Ectodermal cell (in vitro differentiated cells): ENCODE measurements around the gene ZNF559. TPM values are rescaled to one million over a fixed set of nuclear protein-coding genes. Genes with fewer than 3 reads are reported as not detected.
"Not testable (repeated sequence)": the region's sequence is repeated elsewhere in the genome, so short reads cannot be mapped to it uniquely, and the experiment has no call there.

Experiments
- H3K27ac ChIP-seq: 2 replicates; pipeline ENCODE4 v1.7.0; 2013; ENCODE audit warnings: mild to moderate bottlenecking, low read depth, low read length; ENCODE audit not compliant: insufficient read depth, poor library complexity, severe bottlenecking
- H3K27me3 ChIP-seq: 2 replicates; pipeline ENCODE4 v1.7.0; 2013; ENCODE audit warnings: mild to moderate bottlenecking, low read length; ENCODE audit not compliant: insufficient read depth, control insufficient read depth, poor library complexity, severe bottlenecking
- H3K36me3 ChIP-seq: one replicate; pipeline ENCODE4 v1.7.0; 2013; ENCODE audit warnings: low read length; ENCODE audit not compliant: control insufficient read depth, insufficient read depth
- H3K4me1 ChIP-seq: one replicate; pipeline ENCODE4 v1.7.0; 2013; ENCODE audit warnings: low read length; ENCODE audit not compliant: control insufficient read depth, insufficient read depth
- H3K4me3 ChIP-seq: 2 replicates; pipeline ENCODE4 v1.7.0; 2013; ENCODE audit warnings: low read depth, low read length, control low read depth; ENCODE audit not compliant: insufficient read depth
- H3K9me3 ChIP-seq: 2 replicates; pipeline ENCODE4 v1.7.0; 2013; ENCODE audit warnings: mild to moderate bottlenecking, low read length, moderate library complexity; ENCODE audit not compliant: control insufficient read depth
- WGBS, 2 experiments: methylation state at CpG; one replicate each; pipeline ENCODE4 v1.1.7; 2013; ENCODE audit warnings: missing lambda C conversion rate in 2 of 2; 5-methylcytosine and 5-hydroxymethylcytosine counted together
- polyA plus RNA-seq, 4 experiments: library from polyadenylated mRNA; stranded (reverse); fragments of 50-300 nt; gene quantifications; one replicate each; pipeline ENCODE4 v1.2.3, GENCODE V29; 2013

Gene ZNF559
- polyA plus RNA-seq (2013, experiment 1 of 4): 24.7 TPM
- polyA plus RNA-seq (2013, experiment 2 of 4): 34.9 TPM
- polyA plus RNA-seq (2013, experiment 3 of 4): 31.8 TPM
- 27.5 TPM for polyA plus RNA-seq (2013, experiment 4 of 4)

GRCh38 chr19:9323919-9324583 is at the start of gene ZNF559:
Gene ZNF559, plus strand, starts transcription at chr19:9324179. Its CDS starts 14,371 bp downstream, at chr19:9338550.
- peak within 1 kb of the TSS; percentile 71 for H3K4me3 ChIP-seq
- no peaks in the 10 kb centered on the region for H3K27me3 ChIP-seq
- no peaks in the 10 kb centered on the region for H3K4me1 ChIP-seq
- peaks cover 6% of the 10 kb centered on the region for H3K36me3 ChIP-seq
- H3K27ac ChIP-seq: peak within 1 kb of the TSS; percentile 70
- peaks cover 12% of the 10 kb centered on the region for H3K9me3 ChIP-seq
- 4% methylated on average over 48 of the region's 48 CpGs for WGBS, 2 experiments

DNA sequence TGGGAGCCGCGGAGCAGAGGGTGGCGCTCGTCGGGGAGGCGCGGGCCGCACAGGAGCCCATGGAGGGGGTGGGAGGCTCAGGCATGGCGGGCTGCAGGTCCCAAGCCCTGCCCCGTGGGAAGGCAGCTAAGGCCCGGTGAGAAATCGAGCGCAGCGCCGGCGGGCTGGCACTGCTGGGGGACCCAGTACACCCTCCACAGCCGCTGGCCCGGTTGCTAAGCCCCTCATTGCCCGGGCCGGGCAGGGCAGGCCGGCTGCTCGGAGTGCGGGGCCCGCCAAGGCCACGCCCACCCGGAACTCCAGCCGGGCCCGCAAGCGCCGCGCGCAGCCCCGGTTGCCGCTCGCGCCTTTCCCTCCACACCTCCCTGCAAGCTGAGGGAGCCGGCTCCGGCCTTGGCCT is 40.5 kb upstream of the ZNF559 start:
- H3K36me3 ChIP-seq, H3K9me3 ChIP-seq, H3K4me1 ChIP-seq, H3K27me3 ChIP-seq, H3K27ac ChIP-seq, H3K4me3 ChIP-seq: not testable (repeated sequence)
- 91% methylated on average over 38 of the region's 38 CpGs for WGBS, 2 experiments

DNA sequence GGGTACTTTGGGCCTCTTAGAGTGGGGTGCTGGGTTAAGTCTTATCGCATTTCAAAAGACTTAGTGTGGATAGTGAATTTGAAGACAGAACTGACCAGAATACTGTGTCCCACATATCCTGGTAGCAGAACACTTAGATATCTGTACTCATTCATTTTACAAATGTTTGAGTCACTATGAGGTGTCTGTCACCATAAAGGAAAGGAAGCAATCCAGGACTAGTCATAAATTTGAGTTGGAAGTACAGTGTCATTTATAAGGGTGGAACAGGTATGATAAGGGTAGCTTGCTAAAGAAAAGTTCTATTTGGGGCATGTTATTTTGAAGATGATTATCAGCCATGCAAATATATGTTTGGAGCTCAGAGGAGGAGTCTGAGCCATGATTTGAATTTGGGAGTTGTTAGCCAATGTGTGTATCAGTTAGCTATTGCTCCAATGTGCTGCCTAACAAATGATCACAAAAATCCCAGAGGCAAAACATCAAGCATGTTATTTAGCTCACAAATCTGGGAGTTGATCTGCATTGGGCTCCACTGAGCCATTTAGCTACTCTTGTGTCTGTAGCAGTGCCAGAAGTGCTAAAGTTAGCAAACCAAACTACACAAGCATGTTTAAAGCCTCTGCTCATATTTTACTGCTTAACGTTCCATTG is 34.6 kb upstream of the ZNF559 start:
- Histone ChIP-seq H3K4me1 (no peaks in the 10 kb centered on the region), H3K9me3 (peaks cover 6% of the 10 kb centered on the region), H3K27me3 (no peaks in the 10 kb centered on the region), H3K36me3 (peaks cover 5% of the 10 kb centered on the region), H3K27ac (no peak overlapping the region), H3K4me3 (no peak overlapping the region)
- 89 to 100% methylated on average over 1 to 2 of the region's 2 CpGs for WGBS, 2 experiments

DNA sequence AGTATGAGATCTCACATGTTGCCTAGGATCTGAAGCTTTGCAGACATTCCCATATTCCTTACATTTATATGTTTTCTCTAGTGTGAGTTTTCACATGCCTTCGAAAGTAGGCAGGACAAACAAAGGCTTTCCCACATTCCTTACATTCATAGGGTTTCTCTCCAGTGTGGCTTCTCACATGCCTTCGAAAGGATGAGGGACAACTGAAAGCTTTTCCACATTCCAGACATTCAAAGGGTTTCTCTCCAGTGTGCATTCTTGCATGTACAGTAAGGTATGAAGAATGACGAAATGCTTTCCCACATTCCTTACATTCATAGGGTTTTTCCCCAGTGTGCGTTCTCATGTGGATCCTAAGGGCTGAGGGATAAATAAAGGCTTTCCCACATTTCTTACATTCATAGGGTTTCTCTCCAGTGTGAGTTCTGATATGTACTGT is 28.5 kb upstream of the ZNF559 start:
- H3K27me3 ChIP-seq: no peaks in the 10 kb centered on the region
- no peaks in the 10 kb centered on the region for H3K4me1 ChIP-seq
- H3K4me3 ChIP-seq: no peak overlapping the region
- peaks cover 18% of the 10 kb centered on the region for H3K9me3 ChIP-seq
- 86 to 97% methylated on average over 3 to 4 of the region's 4 CpGs for WGBS, 2 experiments
- H3K27ac ChIP-seq: no peak overlapping the region
- H3K36me3 ChIP-seq: peaks cover 46% of the 10 kb centered on the region

DNA sequence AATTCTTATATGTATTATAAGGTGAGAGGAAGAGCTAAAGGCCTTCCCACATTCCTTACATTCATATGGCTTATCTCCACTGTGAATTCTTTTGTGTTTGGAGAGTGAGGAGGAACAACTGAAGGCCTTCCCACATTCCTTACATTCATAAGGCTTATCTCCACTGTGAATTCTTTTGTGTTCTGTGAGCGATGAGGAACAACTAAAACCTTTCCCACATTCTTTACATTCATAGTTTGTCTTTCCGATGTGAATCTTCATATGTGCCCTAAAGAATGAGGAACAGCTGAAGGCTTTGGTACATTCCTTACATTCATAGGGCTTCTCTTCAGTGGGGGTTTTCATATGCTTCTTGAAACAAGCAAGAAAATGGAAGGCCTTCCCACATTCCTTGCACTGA is 27.6 kb upstream of the ZNF559 start:
- H3K4me1 ChIP-seq: no peaks in the 10 kb centered on the region
- peaks cover 51% of the 10 kb centered on the region for H3K36me3 ChIP-seq
- 93 to 94% methylated on average over 2 of the region's 2 CpGs for whole genome bisulfite sequencing, 2 experiments
- H3K27ac ChIP-seq: no peak overlapping the region
- H3K9me3 ChIP-seq: peaks cover 18% of the 10 kb centered on the region
- H3K27me3 ChIP-seq: no peaks in the 10 kb centered on the region
- H3K4me3 ChIP-seq: no peak overlapping the region

- H3K36me3 ChIP-seq: peaks cover 13% of the 10 kb centered on the region
Measured at GRCh38 chr19:9306443-9306842, 17.5 kb upstream of the ZNF559 start.

GRCh38 chr19:9308091-9308770 is 15.7 kb upstream of the ZNF559 start:
- no peaks in the 10 kb centered on the region for H3K36me3 ChIP-seq
- H3K4me1 ChIP-seq: no peaks in the 10 kb centered on the region
- peak overlapping the region; percentile 82 for H3K4me3 ChIP-seq
- peaks cover 2% of the 10 kb centered on the region for H3K9me3 ChIP-seq
- H3K27ac ChIP-seq: no peak overlapping the region
- no peaks in the 10 kb centered on the region for H3K27me3 ChIP-seq
- WGBS, 2 experiments: 80 to 84% methylated on average over 9 of the region's 10 CpGs

More at GRCh38 chr19:9306443-9306842, 17.5 kb upstream of the ZNF559 start:
- Histone ChIP-seq H3K27me3 (no peaks in the 10 kb centered on the region), H3K27ac (no peak overlapping the region), H3K4me1 (no peaks in the 10 kb centered on the region), H3K9me3 (peaks cover 2% of the 10 kb centered on the region), H3K4me3 (no peak overlapping the region)
- WGBS, 2 experiments: 77 to 100% methylated on average over 1 of the region's 1 CpG

- Histone ChIP-seq H3K9me3 (peaks cover 2% of the 10 kb centered on the region), H3K4me3 (peak within 1 kb of the TSS; percentile 82), H3K27me3 (no peaks in the 10 kb centered on the region), H3K27ac (peak within 1 kb of the TSS; percentile 84), H3K4me1 (no peaks in the 10 kb centered on the region), H3K36me3 (no peaks in the 10 kb centered on the region)
- 4% methylated on average over 63 of the region's 63 CpGs for WGBS, 2 experiments
Measured at GRCh38 chr19:9309139-9309973, 14.6 kb upstream of the ZNF559 start, which contains the start of gene ZNF699. Gene ZNF699, minus strand, starts transcription at chr19:9309838. Its CDS starts 4,719 bp downstream, at chr19:9305119.

DNA sequence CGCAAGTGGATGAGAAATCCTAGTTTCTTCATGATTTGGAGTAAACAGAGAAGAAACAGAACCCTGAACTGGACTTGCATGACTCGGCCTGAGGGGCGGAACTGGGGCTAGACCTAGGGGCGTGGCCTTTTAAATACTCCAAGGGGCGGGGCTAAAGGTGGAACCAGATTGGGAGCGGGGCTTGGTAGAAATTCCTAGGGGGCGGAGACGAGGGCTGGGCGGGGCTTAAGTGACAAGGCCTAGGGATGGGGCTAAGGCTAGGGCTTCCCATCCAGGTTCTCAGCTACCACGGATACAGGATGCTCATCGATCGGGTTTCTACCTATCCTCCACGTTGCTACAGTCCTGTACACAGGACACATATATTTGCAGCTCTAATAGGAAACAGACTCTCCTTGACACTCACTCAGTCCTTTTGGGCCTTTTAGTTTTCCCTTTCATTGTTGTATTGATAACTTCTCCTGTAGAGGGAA is 14.0 kb upstream of the ZNF559 start:
- peaks cover 2% of the 10 kb centered on the region for H3K9me3 ChIP-seq
- H3K4me3 ChIP-seq: peak overlapping the region; percentile 82
- H3K4me1 ChIP-seq: no peaks in the 10 kb centered on the region
- H3K27ac ChIP-seq: peak overlapping the region; percentile 84
- 10 to 12% methylated on average over 13 of the region's 13 CpGs for WGBS, 2 experiments
- H3K36me3 ChIP-seq: no peaks in the 10 kb centered on the region
- H3K27me3 ChIP-seq: no peaks in the 10 kb centered on the region
